Measurements from ENCODE around the gene FOLR3.

DNA sequence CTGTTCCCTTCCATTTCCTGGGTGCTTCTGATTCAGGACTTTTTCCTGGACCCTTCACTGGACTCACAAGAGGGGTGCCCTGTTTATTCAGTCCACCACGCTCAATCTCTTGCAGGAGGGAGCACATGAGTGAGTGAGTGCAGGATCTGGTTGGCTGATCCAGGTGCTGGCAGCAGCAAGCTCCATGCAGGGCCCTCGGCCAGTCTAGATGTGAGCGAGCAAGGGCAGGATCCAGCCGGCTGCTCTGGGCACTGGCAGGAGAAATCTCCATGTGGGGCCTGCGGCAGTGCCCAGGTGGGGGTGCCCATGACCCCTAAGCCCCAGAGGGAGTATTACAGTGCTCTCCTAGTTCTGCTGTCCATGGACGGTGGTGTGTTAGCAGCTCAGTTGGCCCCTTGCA lies 11.5 kb upstream of the FOLR3 start:
- TF ChIP-seq, protein P1, sequence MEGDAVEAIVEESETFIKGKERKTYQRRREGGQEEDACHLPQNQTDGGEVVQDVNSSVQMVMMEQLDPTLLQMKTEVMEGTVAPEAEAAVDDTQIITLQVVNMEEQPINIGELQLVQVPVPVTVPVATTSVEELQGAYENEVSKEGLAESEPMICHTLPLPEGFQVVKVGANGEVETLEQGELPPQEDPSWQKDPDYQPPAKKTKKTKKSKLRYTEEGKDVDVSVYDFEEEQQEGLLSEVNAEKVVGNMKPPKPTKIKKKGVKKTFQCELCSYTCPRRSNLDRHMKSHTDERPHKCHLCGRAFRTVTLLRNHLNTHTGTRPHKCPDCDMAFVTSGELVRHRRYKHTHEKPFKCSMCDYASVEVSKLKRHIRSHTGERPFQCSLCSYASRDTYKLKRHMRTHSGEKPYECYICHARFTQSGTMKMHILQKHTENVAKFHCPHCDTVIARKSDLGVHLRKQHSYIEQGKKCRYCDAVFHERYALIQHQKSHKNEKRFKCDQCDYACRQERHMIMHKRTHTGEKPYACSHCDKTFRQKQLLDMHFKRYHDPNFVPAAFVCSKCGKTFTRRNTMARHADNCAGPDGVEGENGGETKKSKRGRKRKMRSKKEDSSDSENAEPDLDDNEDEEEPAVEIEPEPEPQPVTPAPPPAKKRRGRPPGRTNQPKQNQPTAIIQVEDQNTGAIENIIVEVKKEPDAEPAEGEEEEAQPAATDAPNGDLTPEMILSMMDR (IDR thresholded peaks at IDR 0.05 in 2 of 3, conservative IDR thresholded peaks at IDR 0.05 in 1 of 3; ENCODE audit: borderline replicate concordance in 1 of 3, insufficient read depth in 1 of 3, low read depth in 2 of 3, low read length in 2 of 3) = no peak
- TF ChIP-seq, protein P2, sequence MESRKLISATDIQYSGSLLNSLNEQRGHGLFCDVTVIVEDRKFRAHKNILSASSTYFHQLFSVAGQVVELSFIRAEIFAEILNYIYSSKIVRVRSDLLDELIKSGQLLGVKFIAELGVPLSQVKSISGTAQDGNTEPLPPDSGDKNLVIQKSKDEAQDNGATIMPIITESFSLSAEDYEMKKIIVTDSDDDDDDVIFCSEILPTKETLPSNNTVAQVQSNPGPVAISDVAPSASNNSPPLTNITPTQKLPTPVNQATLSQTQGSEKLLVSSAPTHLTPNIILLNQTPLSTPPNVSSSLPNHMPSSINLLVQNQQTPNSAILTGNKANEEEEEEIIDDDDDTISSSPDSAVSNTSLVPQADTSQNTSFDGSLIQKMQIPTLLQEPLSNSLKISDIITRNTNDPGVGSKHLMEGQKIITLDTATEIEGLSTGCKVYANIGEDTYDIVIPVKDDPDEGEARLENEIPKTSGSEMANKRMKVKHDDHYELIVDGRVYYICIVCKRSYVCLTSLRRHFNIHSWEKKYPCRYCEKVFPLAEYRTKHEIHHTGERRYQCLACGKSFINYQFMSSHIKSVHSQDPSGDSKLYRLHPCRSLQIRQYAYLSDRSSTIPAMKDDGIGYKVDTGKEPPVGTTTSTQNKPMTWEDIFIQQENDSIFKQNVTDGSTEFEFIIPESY (IDR thresholded peaks at IDR 0.05; ENCODE audit: extremely low read depth, insufficient replicate concordance, low read length) = no peak
- TF ChIP-seq POLR2A (IDR thresholded peaks at IDR 0.05; ENCODE audit: borderline replicate concordance, extremely low read depth, insufficient read depth, insufficient read length) = no peak

Measured in HCT116 (cell line).